Erythroblast (primary cell): ENCODE measurements around the gene VAMP2.

Experiments used
- GATA1 ChIP-seq: IDR thresholded peaks from 2 replicates; pipeline ENCODE4 v1.6.1; 2011; ENCODE audit warnings: low read depth, mild to moderate bottlenecking, control low read depth, low read length, moderate library complexity
- POLR2A ChIP-seq: IDR thresholded peaks from 2 replicates; pipeline ENCODE4 v1.6.1; 2011; ENCODE audit warnings: mild to moderate bottlenecking, low read length

- TF ChIP-seq POLR2A (no peak), GATA1 (no peak)
Measured at GRCh38 chr17:8122422-8122923, 40.3 kb downstream of the VAMP2 start.
